ENCODE results near the gene BORCS5.

The BORCS5 gene

GRCh38 chr12:12446786-12447185 is 89.9 kb downstream of the BORCS5 start:
- Histone ChIP-seq H3K36me3 (ENCODE audit: control insufficient read depth, insufficient read depth, low read length) (no peaks in the 10 kb centered on the region), H3K4me3 (replicated peaks; ENCODE audit: low read depth, low read length) (no peak overlapping the region), H3K27me3 (replicated peaks; ENCODE audit: control insufficient read depth, insufficient read depth, low read length) (no peaks in the 10 kb centered on the region)
- DNase-seq (ENCODE audit: extremely low read depth, insufficient read length): no peak
- no peak for TF ChIP-seq CTCF (IDR thresholded peaks at IDR 0.05; ENCODE audit: insufficient read depth, low read length, poor library complexity, severe bottlenecking)

- H3K36me3 ChIP-seq (ENCODE audit: control insufficient read depth, insufficient read depth, low read length): no peaks in the 10 kb centered on the region
- H3K4me3 ChIP-seq (replicated peaks; ENCODE audit: low read depth, low read length): no peak overlapping the region
- H3K27me3 ChIP-seq (replicated peaks; ENCODE audit: control insufficient read depth, insufficient read depth, low read length): no peaks in the 10 kb centered on the region
- DNase-seq (ENCODE audit: extremely low read depth, insufficient read length): no peak
- no peak for TF ChIP-seq CTCF (IDR thresholded peaks at IDR 0.05; ENCODE audit: insufficient read depth, low read length, poor library complexity, severe bottlenecking)
These were observed 90.4 kb downstream of the BORCS5 start for GRCh38 chr12:12447236-12447635.

GRCh38 chr12:12447837-12448236 is 91.0 kb downstream of the BORCS5 start:
- DNase-seq (ENCODE audit: extremely low read depth, insufficient read length): no peak
- Histone ChIP-seq H3K4me3 (replicated peaks; ENCODE audit: low read depth, low read length) (no peak overlapping the region), H3K36me3 (ENCODE audit: control insufficient read depth, insufficient read depth, low read length) (no peaks in the 10 kb centered on the region), H3K27me3 (replicated peaks; ENCODE audit: control insufficient read depth, insufficient read depth, low read length) (no peaks in the 10 kb centered on the region)
- no peak for TF ChIP-seq CTCF (IDR thresholded peaks at IDR 0.05; ENCODE audit: insufficient read depth, low read length, poor library complexity, severe bottlenecking)

GRCh38 chr12:12449533-12450025 is 92.7 kb downstream of the BORCS5 start:
- no peak for TF ChIP-seq CTCF (IDR thresholded peaks at IDR 0.05; ENCODE audit: insufficient read depth, low read length, poor library complexity, severe bottlenecking)
- Histone ChIP-seq H3K36me3 (ENCODE audit: control insufficient read depth, insufficient read depth, low read length) (no peaks in the 10 kb centered on the region), H3K4me3 (replicated peaks; ENCODE audit: low read depth, low read length) (no peak overlapping the region), H3K27me3 (replicated peaks; ENCODE audit: control insufficient read depth, insufficient read depth, low read length) (no peaks in the 10 kb centered on the region)
- DNase-seq (ENCODE audit: extremely low read depth, insufficient read length): no peak

- H3K36me3 ChIP-seq (ENCODE audit: control insufficient read depth, insufficient read depth, low read length): no peaks in the 10 kb centered on the region
- no peak overlapping the region for H3K4me3 ChIP-seq (replicated peaks; ENCODE audit: low read depth, low read length)
- TF ChIP-seq CTCF (IDR thresholded peaks at IDR 0.05; ENCODE audit: insufficient read depth, low read length, poor library complexity, severe bottlenecking): no peak
- no peak for DNase-seq (ENCODE audit: extremely low read depth, insufficient read length)
- no peaks in the 10 kb centered on the region for H3K27me3 ChIP-seq (replicated peaks; ENCODE audit: control insufficient read depth, insufficient read depth, low read length)
These were observed 93.2 kb downstream of the BORCS5 start for GRCh38 chr12:12450043-12450471.

- H3K36me3 ChIP-seq (ENCODE audit: control insufficient read depth, insufficient read depth, low read length): no peaks in the 10 kb centered on the region
- H3K4me3 ChIP-seq (replicated peaks; ENCODE audit: low read depth, low read length): no peak overlapping the region
- H3K27me3 ChIP-seq (replicated peaks; ENCODE audit: control insufficient read depth, insufficient read depth, low read length): no peaks in the 10 kb centered on the region
- no peak for DNase-seq (ENCODE audit: extremely low read depth, insufficient read length)
- no peak for TF ChIP-seq CTCF (IDR thresholded peaks at IDR 0.05; ENCODE audit: insufficient read depth, low read length, poor library complexity, severe bottlenecking)
These were observed 94.2 kb downstream of the BORCS5 start for GRCh38 chr12:12451098-12451497.

Data from GM06990 (cell line).